K562 (cell line): ENCODE results near the gene SPAG9. TPM values are rescaled to one million over a fixed set of nuclear protein-coding genes. Genes with fewer than 3 reads are reported as not detected.

Source experiments
- PHF8 ChIP-seq: fragments of 200-600 bp; sonication (generic); IDR thresholded peaks from 2 replicates; pipeline ENCODE4 v1.6.1; 2012; ENCODE audit warnings: mixed run types, mild to moderate bottlenecking, inconsistent platforms, low read length, moderate library complexity, borderline replicate concordance
- POLR3A ChIP-seq: IDR thresholded peaks from 2 replicates; pipeline ENCODE4 v1.6.1; 2011; ENCODE audit warnings: borderline replicate concordance, mild to moderate bottlenecking, moderate library complexity; ENCODE audit not compliant: insufficient read length, insufficient read depth; ENCODE audit errors: extremely low read depth
- ZBTB17 ChIP-seq: fragments of 450-650 bp; formaldehyde crosslinking; IDR thresholded peaks from 2 replicates; pipeline ENCODE4 v1.4.0; 2020; ENCODE audit warnings: mild to moderate bottlenecking
- ZBTB9 ChIP-seq: fragments of 450-650 bp; formaldehyde crosslinking; IDR thresholded peaks from 2 replicates; pipeline ENCODE4 v1.4.0; 2020; ENCODE audit warnings: mild to moderate bottlenecking, moderate library complexity
- ZNF639 ChIP-seq, 2 experiments: fragments of 200-800 bp in 1 of 2; sonication (Bioruptor generic) in 1 of 2; sonication (generic) in 1 of 2; formaldehyde crosslinking in 1 of 2; IDR thresholded peaks in 1 of 2; conservative IDR thresholded peaks in 1 of 2; 2 replicates each; pipeline versions ENCODE4 v1.5.0 to v1.6.1; 2016 to 2020; ENCODE audit warnings: missing compliant biosample characterization in 1 of 2, missing genetic modification characterization in 1 of 2, missing genetic modification reagents in 1 of 2
- polyA plus RNA-seq, 8 experiments: library from polyadenylated mRNA; depleted of rRNA in 4 of 8; stranded (reverse) in 5 of 8; unstranded in 3 of 8; fragments of >200 nt; fragmentation: Nextera tagmentation in 2 of 8; fragmentation: Illumina TruSeq in 1 of 8; extraction: Ambion mirVana in 2 of 8; extraction: Trizol in 1 of 8; gene quantifications; 2 replicates each; pipeline versions ENCODE4 v1.2.1 to v1.2.3, GENCODE V29; 2011 to 2014; ENCODE audit warnings: inconsistent platforms in 1 of 8, missing spikeins in 1 of 8
- total RNA-seq, 7 experiments: library from RNA; depleted of rRNA in 6 of 7; stranded (reverse); fragments of >200 nt in 6 of 7; fragmentation: Illumina TruSeq in 2 of 7; extraction: Trizol in 2 of 7; gene quantifications; 2 replicates each; pipeline versions ENCODE4 v1.2.1 to v1.2.3, GENCODE V29; 2011 to 2021; ENCODE audit warnings: low replicate concordance in 1 of 7

Gene SPAG9
- total and polyA plus RNA-seq, 9 of the 15 experiments (the other 6 are each of a cell fraction or from before 2014, with no cell fraction given): 12.2 to 99.2 (median 58.2) TPM

- TF ChIP-seq PHF8 (no peak), ZBTB9 (0 out of 2 replicates have a peak, but pooled peaks have one; percentile 22), POLR3A (no peak), ZNF639 (CRISPR knock-in tag; conservative IDR thresholded peaks at IDR 0.05 in 1 of 2, IDR thresholded peaks at IDR 0.05 in 1 of 2) (peak in 1 of 2 experiments; percentile 53; a peak in 1 of 4 replicates), ZBTB17 (no peak)
Observed at GRCh38 chr17:50947782-50948543, 172.7 kb downstream of the SPAG9 start (continued).
